DND-41 (cell line): ENCODE measurements around the gene TAF11L3.
"Not testable (repeated sequence)": the region's sequence is repeated elsewhere in the genome, so short reads cannot be mapped to it uniquely, and the experiment has no call there.

Source experiments
- ATAC-seq: fragments of 200-7000 bp; cut with Tn5 transposase; 3 replicates; pipeline ENCODE4 v1.9.1; 2021; ENCODE audit warnings: low read depth; ENCODE audit not compliant: insufficient read depth
- DNase-seq: peaks from one replicate; pipeline ENCODE4 v3.0.0-alpha.2; 2020
- H2AFZ ChIP-seq: 2 replicates; pipeline ENCODE4 v1.6.0; 2012; ENCODE audit warnings: low read depth, low read length
- H3K27ac ChIP-seq: 2 replicates; pipeline ENCODE4 v1.5.1; 2012; ENCODE audit warnings: low read length, inconsistent platforms
- H3K27me3 ChIP-seq: fragments of 200-600 bp; sonication (generic); 2 replicates; pipeline ENCODE4 v1.6.0; 2012; ENCODE audit warnings: low read length, mild to moderate bottlenecking, inconsistent platforms; ENCODE audit not compliant: insufficient read depth, poor library complexity
- H3K36me3 ChIP-seq: 2 replicates; pipeline ENCODE4 v1.5.1; 2012; ENCODE audit warnings: low read length, inconsistent platforms; ENCODE audit not compliant: insufficient read depth
- H3K4me1 ChIP-seq: 2 replicates; pipeline ENCODE4 v1.5.1; 2012; ENCODE audit warnings: mild to moderate bottlenecking, low read length; ENCODE audit not compliant: insufficient read depth
- H3K4me2 ChIP-seq: 2 replicates; pipeline ENCODE4 v1.6.0; 2012; ENCODE audit warnings: mild to moderate bottlenecking, moderate library complexity, low read length, inconsistent platforms; ENCODE audit not compliant: insufficient read depth
- H3K4me3 ChIP-seq, 2 experiments: fragments of 200-600 bp in 1 of 2; shearing (Covaris generic) in 1 of 2; 2 replicates each; pipeline ENCODE4 v1.5.1; 2012 to 2016; ENCODE audit warnings: inconsistent platforms in 2 of 2, low read length in 2 of 2, mild to moderate bottlenecking in 2 of 2, low read depth in 1 of 2, moderate library complexity in 1 of 2
- H3K79me2 ChIP-seq: 2 replicates; pipeline ENCODE4 v1.6.0; 2012; ENCODE audit warnings: low read length, inconsistent platforms; ENCODE audit not compliant: insufficient read depth
- H3K9ac ChIP-seq: 2 replicates; pipeline ENCODE4 v1.6.0; 2012; ENCODE audit warnings: low read depth, mild to moderate bottlenecking, inconsistent platforms, low read length, moderate library complexity
- H3K9me3 ChIP-seq: 2 replicates; pipeline ENCODE4 v1.5.1; 2012; ENCODE audit warnings: low read length, moderate library complexity, mild to moderate bottlenecking, inconsistent platforms; ENCODE audit not compliant: insufficient read depth, severe bottlenecking
- H4K20me1 ChIP-seq: 2 replicates; pipeline ENCODE4 v1.6.0; 2012; ENCODE audit warnings: low read length; ENCODE audit not compliant: insufficient read depth
- CTCF ChIP-seq: IDR thresholded peaks from 2 replicates; pipeline ENCODE4 v1.5.1; 2012; ENCODE audit warnings: borderline replicate concordance, low read length, moderate library complexity, mild to moderate bottlenecking; ENCODE audit not compliant: poor library complexity, severe bottlenecking; ENCODE audit errors: extremely low read depth
- EZH2 ChIP-seq: IDR thresholded peaks from 3 replicates; pipeline ENCODE4 v1.6.1; 2012; ENCODE audit warnings: borderline replicate concordance, low read depth, mild to moderate bottlenecking, moderate library complexity, low read length, inconsistent platforms; ENCODE audit not compliant: severe bottlenecking

TAF11L3 gene

GRCh38 chr5:17477573-17478265, 40.4 kb upstream of the TAF11L3 start:
- TF ChIP-seq CTCF = no peak
- TF ChIP-seq EZH2 = no peak
- Histone ChIP-seq H2AFZ (no peak overlapping the region), H3K79me2 (no peaks in the 10 kb centered on the region), H3K9ac (no peak overlapping the region), H4K20me1 (no peaks in the 10 kb centered on the region), H3K27ac (no peak overlapping the region), H3K4me2 (no peak overlapping the region), H3K9me3 (no peaks in the 10 kb centered on the region), H3K4me3 (no peak overlapping the region), H3K4me1 (no peaks in the 10 kb centered on the region), H3K36me3 (no peaks in the 10 kb centered on the region), H3K27me3 (no peaks in the 10 kb centered on the region)
- ATAC-seq (no peak), DNase-seq (no peak)

- Histone ChIP-seq H3K9me3 (no peaks in the 10 kb centered on the region), H3K27ac (no peak overlapping the region), H4K20me1 (no peaks in the 10 kb centered on the region), H3K36me3 (no peaks in the 10 kb centered on the region), H3K9ac (no peak overlapping the region), H3K4me3 (no peak overlapping the region), H2AFZ (no peak overlapping the region), H3K27me3 (no peaks in the 10 kb centered on the region), H3K4me1 (no peaks in the 10 kb centered on the region), H3K4me2 (no peak overlapping the region), H3K79me2 (no peaks in the 10 kb centered on the region)
- TF ChIP-seq EZH2 = no peak
- no peak for TF ChIP-seq CTCF
- ATAC-seq = no peak
- no peak for DNase-seq
Observed at GRCh38 chr5:17481378-17481777, 36.8 kb upstream of the TAF11L3 start.

GRCh38 chr5:17482790-17483189, 35.4 kb upstream of the TAF11L3 start:
- ATAC-seq (no peak), DNase-seq (no peak)
- H4K20me1 ChIP-seq = no peaks in the 10 kb centered on the region
- H3K36me3 ChIP-seq = no peaks in the 10 kb centered on the region
- no peak overlapping the region for H3K4me2 ChIP-seq
- H3K79me2 ChIP-seq = no peaks in the 10 kb centered on the region
- no peaks in the 10 kb centered on the region for H3K4me1 ChIP-seq
- H3K27ac ChIP-seq = no peak overlapping the region
- H3K4me3 ChIP-seq = no peak overlapping the region
- H2AFZ ChIP-seq = no peak overlapping the region
- H3K27me3 ChIP-seq = no peaks in the 10 kb centered on the region
- H3K9ac ChIP-seq = no peak overlapping the region
- TF ChIP-seq EZH2 (no peak), CTCF (no peak)
- H3K9me3 ChIP-seq = no peaks in the 10 kb centered on the region

- DNase-seq, H3K4me1 ChIP-seq, H3K9ac ChIP-seq, H3K27ac ChIP-seq, H3K9me3 ChIP-seq, ATAC-seq, H2AFZ ChIP-seq, H3K27me3 ChIP-seq, H3K36me3 ChIP-seq, H3K4me3 ChIP-seq, H3K4me2 ChIP-seq, H3K79me2 ChIP-seq, H4K20me1 ChIP-seq: not testable (repeated sequence)
Observed at GRCh38 chr5:17486464-17487173, 31.5 kb upstream of the TAF11L3 start.
